ENCODE data around the gene DDIT4.

Gene DDIT4

GRCh38 chr10:72234560-72235095 is 39.1 kb upstream of the DDIT4 start:
- TF ChIP-seq CTCF (conservative IDR thresholded peaks at IDR 0.05): no peak
- no peak overlapping the region for H3K27ac ChIP-seq

GRCh38 chr10:72235544-72236279 is 38.0 kb upstream of the DDIT4 start:
- no peak for TF ChIP-seq CTCF (conservative IDR thresholded peaks at IDR 0.05)
- no peak overlapping the region for H3K27ac ChIP-seq

- H3K27ac ChIP-seq: no peak overlapping the region
- no peak for TF ChIP-seq CTCF (conservative IDR thresholded peaks at IDR 0.05)
Observed at GRCh38 chr10:72238392-72239175, 35.1 kb upstream of the DDIT4 start.

- no peak for TF ChIP-seq CTCF (conservative IDR thresholded peaks at IDR 0.05)
- H3K27ac ChIP-seq: no peak overlapping the region
Observed at GRCh38 chr10:72239409-72239808, 34.3 kb upstream of the DDIT4 start.

GRCh38 chr10:72240371-72240770 is 33.4 kb upstream of the DDIT4 start:
- no peak for TF ChIP-seq CTCF (conservative IDR thresholded peaks at IDR 0.05)
- no peak overlapping the region for H3K27ac ChIP-seq

- no peak overlapping the region for H3K27ac ChIP-seq
- TF ChIP-seq CTCF (conservative IDR thresholded peaks at IDR 0.05): no peak
Observed at GRCh38 chr10:72241691-72242252, 32.0 kb upstream of the DDIT4 start.

- TF ChIP-seq CTCF (conservative IDR thresholded peaks at IDR 0.05): no peak
- 0 out of 2 replicates have a peak overlapping the region, but pooled peaks have one; percentile 43 for H3K27ac ChIP-seq
Observed at GRCh38 chr10:72242675-72243074, 31.0 kb upstream of the DDIT4 start.
